Measurements from ENCODE around the gene DNAJC6.
A peak's percentile ranks its signal among the peaks of the same experiment; 100 is the strongest.
"Not testable (repeated sequence)": the region's sequence is repeated elsewhere in the genome, so short reads cannot be mapped to it uniquely, and the experiment has no call there.

The DNAJC6 gene

GRCh38 chr1:65309304-65310077, at the start of gene DNAJC6:
TSS of gene DNAJC6 (plus strand) at chr1:65309543. CDS start at chr1:65309746, 203 bp downstream.
- DNase-seq (ENCODE audit: low read depth), result peak; percentile 37

DNA sequence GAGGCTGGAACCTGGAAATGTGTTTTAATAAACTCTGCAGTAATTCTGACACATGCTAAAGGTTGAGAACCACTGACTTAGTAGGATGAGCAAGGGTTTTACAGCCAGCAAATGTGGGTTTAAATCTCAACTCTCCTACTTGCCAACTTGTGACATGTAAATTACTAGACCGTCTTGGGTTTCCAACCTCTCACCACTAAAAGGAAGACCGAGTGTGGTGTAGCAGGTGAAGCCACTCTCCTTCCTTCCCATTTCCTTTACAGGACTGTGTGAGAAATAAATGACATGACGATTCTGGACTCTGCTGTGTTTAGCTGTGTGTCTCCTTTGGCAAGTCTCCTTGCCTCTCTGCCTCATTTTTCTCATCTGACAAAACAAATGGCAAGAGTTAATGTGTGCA, 49.5 kb upstream of the DNAJC6 start:
- DNase-seq (ENCODE audit: low read depth), result no peak

- peak; percentile 79 for DNase-seq (ENCODE audit: low read depth)
Measured at GRCh38 chr1:65260851-65261473, 48.4 kb upstream of the DNAJC6 start.

- DNase-seq (ENCODE audit: low read depth), result no peak
Measured at GRCh38 chr1:65263286-65263685, 46.1 kb upstream of the DNAJC6 start.

DNA sequence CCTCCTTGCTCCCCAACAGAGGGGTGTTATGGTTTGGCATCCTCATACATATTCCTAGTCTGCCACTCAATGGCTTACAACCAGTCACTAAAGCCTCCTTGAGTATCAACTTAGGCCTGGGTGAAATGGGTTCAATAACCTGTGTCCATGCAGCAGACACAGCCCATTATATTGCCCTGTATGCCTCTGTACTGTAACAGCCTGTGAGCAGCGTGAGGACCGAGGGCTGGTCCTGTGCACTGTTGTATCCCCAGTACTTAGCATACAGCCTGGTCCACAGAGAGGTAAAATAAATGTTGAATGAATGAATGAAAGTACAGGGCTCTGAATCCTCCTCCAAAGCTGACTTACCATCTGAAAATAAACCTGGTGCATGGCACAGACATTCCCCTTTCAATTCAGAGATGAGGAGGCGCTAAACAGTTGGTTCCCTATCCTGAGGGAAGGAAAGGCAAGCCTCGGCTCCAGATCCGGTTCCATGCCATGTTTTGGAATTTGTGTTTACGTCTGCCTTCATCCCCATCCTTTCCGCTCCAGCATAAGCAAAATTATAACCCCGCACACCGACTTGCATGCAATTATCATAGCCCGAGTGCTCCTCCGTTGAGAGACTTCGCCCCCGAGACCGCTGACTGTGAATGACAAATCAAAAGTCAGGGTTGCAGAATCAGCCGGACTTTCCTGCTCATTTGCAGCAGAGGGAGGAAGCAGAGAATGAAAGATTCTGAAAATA, 45.0 kb upstream of the DNAJC6 start:
- DNase-seq (ENCODE audit: low read depth), result peak; percentile 70

DNA sequence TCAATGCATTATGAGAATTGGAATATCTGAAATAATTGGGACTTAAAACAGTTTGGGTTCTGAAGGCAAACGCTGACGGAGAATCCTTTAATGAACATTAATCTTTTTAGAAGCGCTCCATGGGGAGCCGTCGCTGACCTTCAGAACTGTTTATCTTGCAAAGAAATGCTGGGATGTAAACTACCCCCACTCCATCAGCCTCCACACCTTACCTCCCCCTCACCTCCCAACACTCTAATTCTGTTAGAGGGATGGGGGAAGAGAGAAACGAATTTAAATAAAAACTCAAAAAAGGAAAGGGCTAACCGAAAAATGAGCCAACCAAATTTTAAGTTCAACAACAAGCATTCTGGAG, 44.1 kb upstream of the DNAJC6 start:
- DNase-seq (ENCODE audit: low read depth), result no peak

DNA sequence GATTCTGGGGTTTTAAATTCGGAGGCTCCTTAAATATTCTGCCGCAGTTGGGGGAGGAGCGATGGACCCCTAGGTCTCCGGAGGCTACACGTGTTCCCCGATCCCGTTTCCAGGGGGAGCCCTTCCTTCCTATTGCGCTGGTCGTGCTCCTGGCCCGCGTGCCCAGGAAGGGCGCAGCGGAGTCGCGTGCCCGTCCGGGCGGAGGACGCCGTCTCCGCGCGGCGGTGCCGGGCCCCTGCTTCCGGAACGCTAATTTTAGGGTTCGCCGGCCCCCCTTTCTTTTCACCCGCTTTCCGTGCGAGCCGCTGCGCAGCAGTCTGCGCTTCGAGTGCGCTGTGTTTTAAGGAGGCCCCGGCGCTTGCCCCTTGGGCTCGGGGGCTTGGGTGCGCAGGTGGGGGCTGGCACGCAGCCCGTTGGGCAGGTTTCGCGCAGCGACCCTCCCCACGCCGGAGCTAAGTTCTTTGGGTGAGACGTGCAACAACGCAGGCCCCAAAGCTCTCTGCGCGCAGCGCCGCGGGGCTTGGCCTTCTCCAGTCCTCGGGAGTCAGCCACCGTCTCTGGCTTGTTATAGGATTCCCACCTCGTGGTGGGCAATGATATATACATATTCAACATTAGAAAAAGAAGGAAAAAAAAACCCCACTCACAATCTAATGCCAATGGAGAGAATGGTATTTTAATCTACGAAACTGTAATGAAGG, 43.5 kb upstream of the DNAJC6 start:
- DNase-seq (ENCODE audit: low read depth), result peak; percentile 39

GRCh38 chr1:65266476-65266875, 42.9 kb upstream of the DNAJC6 start:
- no peak for DNase-seq (ENCODE audit: low read depth)

DNA sequence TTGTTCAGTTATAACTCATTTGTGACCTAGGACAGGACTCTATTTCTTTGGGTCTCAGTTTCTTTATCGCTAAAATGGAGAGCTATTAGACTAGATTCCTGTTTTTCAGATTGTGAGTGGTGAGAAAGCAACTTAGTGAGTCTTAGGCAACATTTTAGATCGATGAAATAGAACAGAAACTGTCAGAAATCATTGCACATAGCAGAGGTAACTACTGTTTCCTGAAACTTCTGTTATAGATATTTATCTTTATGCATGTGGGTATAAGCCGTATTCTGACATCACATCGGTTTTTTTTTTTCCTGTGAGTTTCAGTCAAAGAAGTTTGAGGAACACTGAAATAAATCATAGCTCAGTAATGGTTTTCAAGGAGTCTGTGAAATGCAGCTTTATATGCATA, 42.1 kb upstream of the DNAJC6 start:
- no peak for DNase-seq (ENCODE audit: low read depth)

DNA sequence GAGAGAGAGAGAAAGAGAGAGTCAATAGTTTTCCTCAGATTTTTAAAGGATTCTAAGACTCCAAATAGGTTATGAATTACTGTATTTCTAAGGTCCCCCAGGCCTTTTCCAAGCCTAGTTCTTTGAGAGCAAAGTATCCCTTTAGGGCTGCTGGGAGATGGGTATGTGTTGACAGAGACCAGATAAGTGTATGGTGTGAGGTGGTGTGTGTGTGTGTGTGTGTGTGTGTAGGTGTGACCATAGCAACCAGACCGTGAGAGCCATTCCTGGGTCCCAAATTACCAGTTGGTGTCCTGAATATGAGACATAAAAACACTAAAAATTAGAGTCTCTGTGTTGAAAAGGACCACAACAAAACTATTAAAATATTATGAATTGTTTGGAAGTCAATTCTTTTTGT, 41.7 kb upstream of the DNAJC6 start:
- no peak for DNase-seq (ENCODE audit: low read depth)

DNA sequence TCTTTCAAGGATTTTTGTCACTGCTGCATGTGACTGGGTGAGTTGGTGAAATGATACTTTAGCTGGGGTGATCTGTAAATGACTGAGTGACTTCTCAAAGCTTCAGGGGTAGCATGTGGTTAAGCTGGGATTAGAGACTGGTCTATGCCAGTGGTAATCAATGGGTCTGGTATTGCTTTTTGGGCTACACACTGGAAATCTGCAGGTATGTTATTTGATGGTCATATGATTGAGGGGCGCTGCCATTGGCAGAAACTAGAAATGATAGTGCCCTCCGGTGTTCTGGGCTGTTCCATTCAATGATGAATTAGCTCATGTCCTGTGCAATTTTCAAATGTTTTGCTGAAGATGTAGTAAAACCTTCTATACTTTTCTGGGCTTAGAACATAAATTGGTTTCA, 39.7 kb upstream of the DNAJC6 start:
- DNase-seq (ENCODE audit: low read depth), result no peak

GRCh38 chr1:65276197-65276939, 33.0 kb upstream of the DNAJC6 start:
- DNase-seq (ENCODE audit: low read depth), result no peak

DNA sequence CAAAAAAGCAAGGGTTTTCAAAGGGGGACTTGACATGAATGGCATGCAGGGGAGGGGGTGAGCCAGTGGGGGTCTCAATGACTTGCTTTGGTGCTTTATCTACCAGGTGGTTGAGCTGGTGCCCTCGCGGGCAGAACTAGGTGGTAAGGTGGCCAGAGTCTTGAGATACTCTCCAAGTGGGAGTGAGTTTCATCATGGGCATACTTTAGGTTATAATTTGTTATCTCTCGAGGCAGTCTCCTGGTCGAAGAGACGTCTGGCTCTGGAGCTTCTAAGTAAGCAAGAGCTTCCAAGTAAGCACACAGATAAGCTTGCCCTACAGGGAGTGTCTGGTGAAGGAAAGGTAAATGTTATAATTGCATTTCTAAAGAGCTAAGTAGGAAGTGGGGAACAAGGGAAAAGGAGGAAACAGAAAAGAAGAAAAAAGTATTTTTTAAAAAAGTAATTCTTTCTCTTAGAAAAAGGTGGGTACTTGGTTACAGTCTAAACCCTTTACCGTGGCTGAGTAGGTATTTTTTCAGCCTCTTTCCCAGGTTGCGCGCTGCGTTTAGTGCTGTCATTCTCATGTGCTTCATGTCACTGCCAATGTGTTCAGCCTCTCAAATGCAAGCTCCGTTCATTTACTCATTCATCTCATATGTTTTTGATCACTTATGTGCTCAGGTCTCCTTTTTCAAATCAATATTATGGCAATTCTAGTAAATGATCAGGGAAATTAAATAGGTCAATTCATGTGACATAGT, 31.6 kb upstream of the DNAJC6 start:
- DNase-seq (ENCODE audit: low read depth), result no peak

DNA sequence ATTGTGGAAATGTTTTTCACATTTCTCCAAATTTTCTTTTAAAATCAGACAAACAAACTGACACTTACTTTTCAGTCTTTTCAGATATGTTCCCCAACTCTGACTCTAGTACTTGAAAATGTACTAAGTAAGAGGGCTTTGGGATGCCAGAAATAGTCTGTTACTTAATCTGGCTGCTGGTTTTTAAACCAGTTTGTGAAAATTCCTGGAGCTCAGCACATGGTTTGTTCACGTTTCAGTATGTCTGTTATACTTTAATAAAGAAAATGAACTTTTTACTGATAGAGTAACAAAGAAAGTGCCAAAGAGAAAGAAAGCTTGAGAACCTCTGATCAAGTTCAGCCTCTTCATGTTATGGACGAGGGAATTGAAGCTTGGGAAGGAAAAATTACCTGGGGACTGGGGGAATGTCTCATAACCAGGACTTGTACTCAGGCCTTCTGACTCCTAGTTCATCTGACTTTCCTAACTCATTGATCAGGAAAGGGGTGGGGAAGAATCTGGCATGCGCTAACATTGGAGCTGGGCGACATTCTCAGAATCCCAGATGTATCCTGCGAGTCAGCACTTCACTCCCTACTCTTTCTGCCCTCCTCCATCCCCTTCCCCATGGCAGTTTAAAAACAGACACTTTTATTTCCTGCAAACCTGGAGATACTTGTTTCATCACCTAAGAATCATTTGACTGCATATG, 30.8 kb upstream of the DNAJC6 start:
- DNase-seq (ENCODE audit: low read depth), result no peak

DNA sequence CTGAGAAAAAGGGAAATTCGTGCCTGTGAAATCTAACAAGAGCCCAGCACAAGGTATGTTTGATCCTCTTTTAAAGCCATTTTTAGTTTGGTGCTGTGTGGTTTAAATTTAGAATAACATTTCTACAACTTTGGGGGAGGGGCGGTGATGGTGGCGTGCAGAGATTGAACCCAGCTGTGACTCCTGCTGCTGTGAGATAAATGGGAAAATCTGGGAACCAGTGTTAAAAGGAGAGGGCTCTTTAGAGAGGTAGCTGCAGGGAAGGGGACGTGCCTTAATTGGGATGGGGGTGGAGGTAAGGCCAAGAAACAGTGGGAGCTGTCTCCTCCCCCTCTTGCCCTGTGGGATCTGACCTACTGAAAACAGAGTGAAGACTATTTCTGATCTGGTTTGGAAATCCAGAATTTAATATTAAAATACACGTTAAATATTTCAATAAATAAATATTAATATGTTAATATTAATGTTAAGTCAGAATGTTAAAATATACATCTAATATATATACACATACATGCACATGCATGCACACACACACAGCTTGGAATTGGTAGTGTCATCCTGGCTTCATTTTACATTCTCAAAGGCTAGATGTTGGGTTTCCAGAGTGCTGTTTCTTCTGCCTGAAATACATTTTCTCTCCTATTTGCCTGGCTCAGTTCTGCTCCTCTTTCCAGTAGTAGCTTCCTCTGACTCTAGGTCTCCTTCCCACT, 30.1 kb upstream of the DNAJC6 start:
- DNase-seq (ENCODE audit: low read depth), result no peak

- DNase-seq (ENCODE audit: low read depth), result no peak
Measured at GRCh38 chr1:65281846-65282245, 27.5 kb upstream of the DNAJC6 start.

- no peak for DNase-seq (ENCODE audit: low read depth)
Measured at GRCh38 chr1:65284229-65284628, 25.1 kb upstream of the DNAJC6 start.

- no peak for DNase-seq (ENCODE audit: low read depth)
Measured at GRCh38 chr1:65289449-65289848, 19.9 kb upstream of the DNAJC6 start.

DNA sequence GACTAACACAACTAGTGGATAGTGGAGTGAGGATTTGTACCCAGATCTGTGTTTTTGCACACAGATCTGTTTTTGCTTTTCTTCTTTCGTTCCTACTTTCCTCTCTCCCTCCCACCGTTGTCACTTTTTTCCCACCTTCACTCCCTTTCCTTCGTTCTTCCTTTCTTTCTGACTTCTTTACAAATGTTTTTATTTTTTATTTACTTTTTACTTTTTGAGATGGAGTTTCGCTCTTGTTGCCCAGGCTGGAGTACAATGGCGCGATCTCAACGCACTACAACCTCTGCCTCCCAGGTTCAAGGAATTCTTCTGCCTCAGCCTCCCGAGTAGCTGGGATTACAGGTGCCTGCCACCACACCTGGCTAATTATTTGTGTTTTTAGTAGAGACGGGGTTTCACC, 17.5 kb upstream of the DNAJC6 start:
- not testable (repeated sequence) for DNase-seq (ENCODE audit: low read depth)

Data from stromal cell of bone marrow (primary cell).